Choroid plexus epithelial cell (primary cell): ENCODE data around the gene PAK6.
A peak's percentile ranks its signal among the peaks of the same experiment; 100 is the strongest.

Experiments used
- DNase-seq: peaks from one replicate; pipeline ENCODE4 v3.0.0-alpha.2; 2010; ENCODE audit warnings: low read depth
- H3K4me3 ChIP-seq: 2 replicates; pipeline ENCODE4 v1.5.1; 2011; ENCODE audit warnings: low read depth, mild to moderate bottlenecking, control low read depth, low read length, moderate library complexity
- TF ChIP-seq, protein P1 (sequence below): conservative IDR thresholded peaks from 2 replicates; pipeline ENCODE4 v1.5.1; 2011; ENCODE audit warnings: low read depth, mild to moderate bottlenecking, control low read depth, inconsistent platforms, low read length, moderate library complexity

The PAK6 gene

DNA sequence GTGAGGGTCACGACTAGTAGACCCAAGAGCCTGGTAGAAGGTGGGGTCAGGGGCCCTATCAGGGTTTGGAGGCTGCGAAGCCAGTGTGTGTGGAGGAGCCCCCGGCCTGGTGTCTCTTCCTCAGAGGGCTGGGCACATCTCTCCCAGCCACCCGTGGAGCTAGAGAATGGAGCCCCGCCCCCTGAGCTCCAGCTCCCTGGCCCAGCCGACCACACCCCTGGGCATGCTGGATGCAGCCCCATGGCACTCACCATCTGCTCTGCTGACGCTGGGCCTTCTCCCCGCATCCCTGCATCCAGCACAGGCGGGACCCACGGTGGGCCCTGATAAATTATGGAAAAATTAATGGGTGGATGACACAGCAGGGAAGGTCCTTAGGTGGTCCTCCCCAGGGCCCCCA, 26.5 kb downstream of the PAK6 start:
- TF ChIP-seq, protein P1, sequence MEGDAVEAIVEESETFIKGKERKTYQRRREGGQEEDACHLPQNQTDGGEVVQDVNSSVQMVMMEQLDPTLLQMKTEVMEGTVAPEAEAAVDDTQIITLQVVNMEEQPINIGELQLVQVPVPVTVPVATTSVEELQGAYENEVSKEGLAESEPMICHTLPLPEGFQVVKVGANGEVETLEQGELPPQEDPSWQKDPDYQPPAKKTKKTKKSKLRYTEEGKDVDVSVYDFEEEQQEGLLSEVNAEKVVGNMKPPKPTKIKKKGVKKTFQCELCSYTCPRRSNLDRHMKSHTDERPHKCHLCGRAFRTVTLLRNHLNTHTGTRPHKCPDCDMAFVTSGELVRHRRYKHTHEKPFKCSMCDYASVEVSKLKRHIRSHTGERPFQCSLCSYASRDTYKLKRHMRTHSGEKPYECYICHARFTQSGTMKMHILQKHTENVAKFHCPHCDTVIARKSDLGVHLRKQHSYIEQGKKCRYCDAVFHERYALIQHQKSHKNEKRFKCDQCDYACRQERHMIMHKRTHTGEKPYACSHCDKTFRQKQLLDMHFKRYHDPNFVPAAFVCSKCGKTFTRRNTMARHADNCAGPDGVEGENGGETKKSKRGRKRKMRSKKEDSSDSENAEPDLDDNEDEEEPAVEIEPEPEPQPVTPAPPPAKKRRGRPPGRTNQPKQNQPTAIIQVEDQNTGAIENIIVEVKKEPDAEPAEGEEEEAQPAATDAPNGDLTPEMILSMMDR: no peak
- DNase-seq: no peak
- H3K4me3 ChIP-seq: no peak overlapping the region

DNA sequence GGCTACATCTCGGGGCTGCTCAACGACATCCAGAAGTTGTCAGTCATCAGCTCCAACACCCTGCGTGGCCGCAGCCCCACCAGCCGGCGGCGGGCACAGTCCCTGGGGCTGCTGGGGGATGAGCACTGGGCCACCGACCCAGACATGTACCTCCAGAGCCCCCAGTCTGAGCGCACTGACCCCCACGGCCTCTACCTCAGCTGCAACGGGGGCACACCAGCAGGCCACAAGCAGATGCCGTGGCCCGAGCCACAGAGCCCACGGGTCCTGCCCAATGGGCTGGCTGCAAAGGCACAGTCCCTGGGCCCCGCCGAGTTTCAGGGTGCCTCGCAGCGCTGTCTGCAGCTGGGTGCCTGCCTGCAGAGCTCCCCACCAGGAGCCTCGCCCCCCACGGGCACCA, 27.0 kb downstream of the PAK6 start:
- H3K4me3 ChIP-seq: no peak overlapping the region
- DNase-seq: no peak
- TF ChIP-seq, protein P1: no peak

DNA sequence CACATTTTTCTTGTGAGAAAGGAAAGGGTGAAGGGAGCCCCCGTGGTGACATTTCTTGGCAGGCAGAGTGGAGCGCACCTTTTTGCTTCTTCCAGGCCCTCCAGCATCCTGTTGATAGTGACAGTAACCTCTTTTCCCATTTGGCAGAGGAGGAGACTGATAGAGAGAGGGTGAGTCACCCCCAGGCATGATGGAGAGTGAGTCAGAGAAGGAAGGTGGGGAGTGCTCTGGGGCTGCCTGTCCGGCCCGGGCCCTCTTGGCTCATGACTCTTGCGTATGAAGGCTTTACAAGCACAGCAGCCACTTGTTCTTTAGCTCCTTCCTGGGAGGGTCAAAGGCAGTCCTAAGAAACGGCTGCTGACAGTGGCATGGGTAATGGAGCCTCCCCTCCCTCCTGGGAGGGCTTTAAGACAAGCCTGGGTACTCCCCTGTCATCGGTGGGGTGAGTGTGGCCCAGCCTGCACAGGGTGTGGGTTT, 28.0 kb downstream of the PAK6 start:
- no peak overlapping the region for H3K4me3 ChIP-seq
- TF ChIP-seq, protein P1: no peak
- peak; percentile 98 for DNase-seq

DNA sequence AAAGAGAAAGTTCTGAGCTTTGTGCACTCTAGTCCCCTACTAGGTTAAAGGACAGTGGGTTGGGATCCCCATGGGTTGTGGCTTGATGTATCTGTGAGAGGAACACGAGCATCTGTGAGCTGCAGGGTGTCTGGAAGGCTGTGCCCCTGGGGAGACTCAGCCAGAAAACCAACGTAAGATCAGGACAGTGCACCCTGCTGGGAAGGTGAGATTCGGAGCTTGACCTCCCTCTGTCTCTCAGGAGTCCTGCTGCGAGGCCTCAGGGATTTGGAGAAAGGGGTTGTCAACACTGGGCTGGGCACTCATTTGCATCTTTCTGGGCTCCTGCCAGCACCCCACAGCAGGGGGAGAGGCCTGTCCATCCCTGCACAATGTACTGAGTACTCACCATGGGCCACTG, 28.8 kb downstream of the PAK6 start:
- no peak overlapping the region for H3K4me3 ChIP-seq
- peak; percentile 75 for DNase-seq
- TF ChIP-seq, protein P1: no peak

DNA sequence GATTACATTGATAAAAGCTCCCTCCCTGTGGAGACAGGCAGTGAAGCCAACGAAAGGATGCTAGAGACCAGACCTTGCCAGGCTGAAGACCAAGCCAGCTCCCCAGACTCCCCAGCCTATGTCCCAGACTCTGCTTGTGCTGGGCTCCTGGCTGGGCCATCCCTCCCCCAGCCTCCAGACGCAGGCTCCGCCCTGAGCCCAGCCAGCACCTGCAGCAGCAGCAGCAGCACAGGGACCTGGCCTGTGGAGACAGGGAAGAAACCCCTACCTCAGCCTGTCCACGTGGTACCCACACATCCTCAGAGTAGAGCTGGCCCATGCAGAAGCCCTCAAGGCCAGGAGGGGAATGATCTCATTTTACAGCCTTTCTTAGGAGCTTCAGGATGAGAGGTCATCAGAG, 30.7 kb downstream of the PAK6 start:
- H3K4me3 ChIP-seq: no peak overlapping the region
- DNase-seq: no peak
- TF ChIP-seq, protein P1: no peak

DNA sequence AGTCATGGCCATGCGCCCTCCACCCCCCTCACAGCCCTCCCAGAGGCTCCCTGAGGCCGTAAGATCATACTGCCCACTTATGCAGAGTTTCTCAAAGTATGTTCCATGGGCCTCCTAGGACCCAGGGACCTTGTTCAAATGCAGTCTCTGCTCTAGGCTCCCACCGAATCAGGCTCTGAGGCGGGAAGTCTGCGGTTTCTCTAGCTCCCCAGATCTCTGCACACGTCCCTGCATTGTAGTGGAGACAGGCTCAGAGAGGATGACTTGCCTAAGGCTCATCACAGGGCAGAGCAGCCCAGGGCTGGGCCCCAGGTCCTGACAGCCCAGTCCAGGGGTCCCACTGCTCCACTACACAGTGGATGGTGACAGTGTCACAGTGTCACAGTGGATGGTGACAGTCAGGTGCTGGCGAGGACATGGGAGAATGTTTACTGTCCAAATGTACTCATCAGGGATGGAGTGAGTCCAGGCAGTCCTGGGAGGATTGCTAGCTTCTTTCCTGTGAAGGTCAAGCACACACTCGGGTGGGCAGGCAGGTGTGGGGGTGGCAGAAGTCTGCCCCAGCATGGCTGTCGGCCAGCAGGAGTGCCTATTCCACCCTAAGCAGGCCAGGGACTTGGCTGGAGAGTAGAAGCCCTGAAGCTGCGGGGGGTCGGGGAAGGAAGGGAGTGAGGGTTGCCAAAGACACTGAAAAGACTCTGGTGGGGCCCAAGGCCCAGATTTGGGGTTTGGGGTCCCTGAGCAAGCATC, 31.6 kb downstream of the PAK6 start:
- DNase-seq: no peak
- TF ChIP-seq, protein P1: no peak
- H3K4me3 ChIP-seq: no peak overlapping the region
